Thoracic aorta (tissue), 2 donors: ENCODE measurements around the gene TRMU. TPM values are rescaled to one million over a fixed set of nuclear protein-coding genes. Genes with fewer than 3 reads are reported as not detected.

Experiments used
- ATAC-seq: fragments of 150-250 bp; one replicate; pipeline ENCODE4 v1.8.0; 2017; ENCODE audit warnings: low read depth; ENCODE audit not compliant: insufficient number of reproducible peaks, low FRiP score
- DNase-seq: peaks from one replicate; pipeline ENCODE4 v3.0.0-alpha.2; 2020; ENCODE audit warnings: low spot score
- H3K27ac ChIP-seq, 2 donors: fragments of 200-600 bp; sonication (generic); 1 replicate in 1 of 2; 2 replicates in 1 of 2; pipeline ENCODE4 v1.5.1; 2016; ENCODE audit warnings: mild to moderate bottlenecking in 2 of 2, moderate library complexity in 2 of 2
- H3K27me3 ChIP-seq: fragments of 200-600 bp; sonication (generic); replicated peaks from 2 replicates; pipeline ENCODE4 v1.6.0; 2016; ENCODE audit warnings: mild to moderate bottlenecking; ENCODE audit not compliant: insufficient read depth
- H3K36me3 ChIP-seq: fragments of 200-600 bp; sonication (generic); one replicate; pipeline ENCODE4 v1.5.1; 2016
- H3K4me1 ChIP-seq, 2 donors: fragments of 200-600 bp; sonication (generic); 1 replicate in 1 of 2; 2 replicates in 1 of 2; pipeline versions ENCODE4 v1.5.1 to v1.6.0; 2016; ENCODE audit warnings: low read depth in 2 of 2, mild to moderate bottlenecking in 1 of 2; ENCODE audit not compliant: control insufficient read depth in 1 of 2
- H3K4me3 ChIP-seq: fragments of 200-600 bp; sonication (generic); 2 replicates; pipeline ENCODE4 v1.5.1; 2016; ENCODE audit warnings: mild to moderate bottlenecking
- H3K9me3 ChIP-seq: fragments of 200-600 bp; sonication (generic); 2 replicates; pipeline ENCODE4 v1.5.1; 2016
- total RNA-seq, 2 donors: library from RNA; depleted of rRNA; stranded (reverse); fragments of >200 nt; gene quantifications; one replicate each; pipeline versions ENCODE4 v1.1.0 to v1.2.3, GENCODE V29; 2016
- TF ChIP-seq, protein P1 (sequence below): fragments of 200-600 bp; sonication (generic); IDR thresholded peaks from one replicate; pipeline ENCODE4 v1.5.1; 2019; ENCODE audit warnings: antibody characterized with exemption

The TRMU gene
- total RNA-seq, 2 donors from 2014 or later = 30.2 to 45.4 TPM

DNA sequence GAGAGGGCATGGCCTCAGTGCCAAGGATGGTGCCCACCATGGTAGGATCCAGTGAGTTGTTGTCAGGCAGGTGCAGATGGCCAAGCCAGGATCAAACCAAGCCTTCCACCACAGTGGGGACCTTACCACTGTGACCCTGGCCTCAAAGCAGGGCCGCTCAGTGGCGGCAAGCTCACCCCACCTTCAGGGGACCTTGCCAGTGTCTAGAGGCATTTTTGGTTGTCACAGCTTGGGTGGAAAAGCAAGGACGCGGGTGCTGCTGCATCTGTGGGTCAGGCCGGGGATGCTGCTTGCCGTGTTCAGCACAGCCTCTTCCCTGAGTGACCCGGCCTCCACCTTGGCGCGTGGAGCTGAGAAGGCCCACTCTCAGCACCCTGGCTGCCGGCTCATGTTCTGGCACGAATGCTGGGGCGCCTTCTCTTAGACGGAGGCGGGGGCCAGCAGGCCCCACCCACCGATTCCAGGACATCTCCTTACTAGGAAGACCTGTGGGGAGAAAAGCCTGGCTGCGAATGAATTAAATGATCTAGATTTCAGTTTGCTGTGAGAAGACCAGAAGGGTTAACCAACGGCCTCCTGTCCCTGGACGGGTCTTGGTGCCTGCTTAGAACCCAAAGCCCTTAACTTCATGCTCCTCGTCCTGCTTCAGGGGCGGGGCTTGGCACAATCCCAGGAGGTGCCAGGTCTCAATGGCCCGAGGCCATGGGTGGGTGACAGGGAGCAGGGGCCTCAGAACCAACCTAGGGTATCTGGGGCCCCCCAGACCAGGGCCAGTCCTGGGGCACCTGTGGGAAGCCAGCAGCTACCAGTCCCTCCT is 18.9 kb downstream of the TRMU start:
- no peak for ATAC-seq

DNA sequence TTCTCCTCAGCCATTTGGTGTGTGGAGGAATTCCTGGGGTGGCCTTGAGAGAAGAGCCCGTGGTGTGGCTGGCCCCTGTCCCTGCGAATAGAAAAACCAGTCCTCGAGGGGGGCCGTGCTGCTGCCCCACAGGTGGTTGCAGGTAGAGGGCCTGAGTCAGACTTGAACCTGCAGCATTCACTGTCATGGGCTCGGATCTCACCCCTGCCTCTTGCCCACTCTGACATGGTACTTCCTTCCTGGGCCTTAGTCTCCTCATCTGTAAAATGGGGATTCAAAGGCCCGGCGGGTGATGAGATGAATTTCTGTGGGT is 19.4 kb downstream of the TRMU start:
- TF ChIP-seq, protein P1, sequence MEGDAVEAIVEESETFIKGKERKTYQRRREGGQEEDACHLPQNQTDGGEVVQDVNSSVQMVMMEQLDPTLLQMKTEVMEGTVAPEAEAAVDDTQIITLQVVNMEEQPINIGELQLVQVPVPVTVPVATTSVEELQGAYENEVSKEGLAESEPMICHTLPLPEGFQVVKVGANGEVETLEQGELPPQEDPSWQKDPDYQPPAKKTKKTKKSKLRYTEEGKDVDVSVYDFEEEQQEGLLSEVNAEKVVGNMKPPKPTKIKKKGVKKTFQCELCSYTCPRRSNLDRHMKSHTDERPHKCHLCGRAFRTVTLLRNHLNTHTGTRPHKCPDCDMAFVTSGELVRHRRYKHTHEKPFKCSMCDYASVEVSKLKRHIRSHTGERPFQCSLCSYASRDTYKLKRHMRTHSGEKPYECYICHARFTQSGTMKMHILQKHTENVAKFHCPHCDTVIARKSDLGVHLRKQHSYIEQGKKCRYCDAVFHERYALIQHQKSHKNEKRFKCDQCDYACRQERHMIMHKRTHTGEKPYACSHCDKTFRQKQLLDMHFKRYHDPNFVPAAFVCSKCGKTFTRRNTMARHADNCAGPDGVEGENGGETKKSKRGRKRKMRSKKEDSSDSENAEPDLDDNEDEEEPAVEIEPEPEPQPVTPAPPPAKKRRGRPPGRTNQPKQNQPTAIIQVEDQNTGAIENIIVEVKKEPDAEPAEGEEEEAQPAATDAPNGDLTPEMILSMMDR = no peak
- ATAC-seq = no peak
- no peaks in the 10 kb centered on the region for H3K27me3 ChIP-seq
- no peaks in the 10 kb centered on the region for H3K9me3 ChIP-seq
- H3K36me3 ChIP-seq = peaks cover 51% of the 10 kb centered on the region
- DNase-seq = no peak
- H3K4me1 ChIP-seq = no peaks in the 10 kb centered on the region
- no peak overlapping the region for H3K27ac ChIP-seq
- no peak overlapping the region for H3K4me3 ChIP-seq

More for the DNA sequence above, 18.9 kb downstream of the TRMU start:
- Histone ChIP-seq H3K4me1 (no peaks in the 10 kb centered on the region), H3K9me3 (no peaks in the 10 kb centered on the region), H3K27me3 (no peaks in the 10 kb centered on the region), H3K27ac (no peak overlapping the region), H3K36me3 (peaks cover 53% of the 10 kb centered on the region), H3K4me3 (no peak overlapping the region)
- TF ChIP-seq, protein P1 = no peak
- no peak for DNase-seq

DNA sequence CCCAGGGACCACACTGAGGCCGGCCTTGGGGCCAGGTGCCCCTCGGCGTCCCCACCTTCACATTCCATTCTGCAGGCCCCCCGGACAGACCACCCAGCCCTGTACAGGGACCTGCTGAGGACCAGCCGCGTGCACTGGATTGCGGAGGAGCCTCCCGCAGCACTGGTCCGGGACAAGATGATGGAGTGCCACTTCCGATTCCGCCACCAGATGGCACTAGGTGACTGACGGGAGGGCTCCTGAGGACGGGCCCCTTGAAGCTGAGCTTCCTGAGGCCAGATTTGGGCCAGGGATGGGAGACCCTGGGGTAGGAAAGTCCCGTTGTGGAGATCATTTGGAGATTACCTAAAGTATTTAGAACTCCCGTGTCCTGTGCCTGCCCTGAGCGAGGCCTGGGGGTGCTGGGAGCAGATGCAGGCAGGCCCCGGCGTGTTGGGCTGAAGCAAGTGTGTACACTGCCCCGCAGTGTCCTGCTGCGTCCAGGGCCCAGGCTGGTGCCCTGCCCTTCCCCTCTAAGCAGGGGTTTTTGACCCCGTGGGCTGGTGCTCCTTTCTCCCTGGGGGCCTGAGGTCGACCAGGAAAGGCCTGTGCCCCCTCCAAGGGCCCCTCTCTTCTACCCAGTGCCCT is 20.0 kb downstream of the TRMU start:
- TF ChIP-seq, protein P1 = peak; percentile 51
- H3K9me3 ChIP-seq = no peaks in the 10 kb centered on the region
- ATAC-seq (no peak), DNase-seq (no peak)
- H3K4me3 ChIP-seq = no peak overlapping the region
- H3K36me3 ChIP-seq = peaks cover 49% of the 10 kb centered on the region
- no peaks in the 10 kb centered on the region for H3K27me3 ChIP-seq
- no peak overlapping the region for H3K27ac ChIP-seq
- H3K4me1 ChIP-seq = no peaks in the 10 kb centered on the region

DNA sequence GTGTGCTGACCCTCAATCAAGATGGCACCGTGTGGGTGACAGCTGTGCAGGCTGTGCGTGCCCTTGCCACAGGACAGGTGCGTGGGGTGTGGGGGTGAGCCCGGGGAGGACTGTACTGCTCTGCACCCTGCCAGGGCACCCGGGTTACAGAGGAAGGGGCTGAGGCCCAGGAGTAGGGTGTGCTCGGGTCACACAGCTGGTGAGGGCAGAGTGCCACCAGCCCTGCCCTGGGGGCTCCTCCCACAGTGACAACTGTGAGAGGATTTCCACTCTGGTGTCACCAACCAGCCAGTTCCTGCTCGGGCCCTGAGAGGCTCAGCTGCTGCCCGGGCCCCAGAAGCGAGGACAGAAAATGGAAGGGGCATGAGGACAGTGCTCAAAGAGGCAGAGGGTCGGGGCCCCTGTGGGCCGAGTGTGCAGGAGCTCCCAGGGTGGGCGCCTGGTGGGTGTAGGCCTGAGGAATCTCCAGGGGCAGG is 20.5 kb downstream of the TRMU start:
- DNase-seq = no peak
- TF ChIP-seq, protein P1 = no peak
- H3K4me3 ChIP-seq = no peak overlapping the region
- H3K9me3 ChIP-seq = no peaks in the 10 kb centered on the region
- H3K36me3 ChIP-seq = peaks cover 43% of the 10 kb centered on the region
- no peak for ATAC-seq
- no peaks in the 10 kb centered on the region for H3K27me3 ChIP-seq
- H3K27ac ChIP-seq = no peak overlapping the region
- H3K4me1 ChIP-seq = no peaks in the 10 kb centered on the region
